MM.1S (cell line): ENCODE measurements around the gene HSPA1B.
"Not testable (repeated sequence)": the region's sequence is repeated elsewhere in the genome, so short reads cannot be mapped to it uniquely, and the experiment has no call there.

Experiments
- CTCF ChIP-seq: fragments of 300-600 bp; sonication (generic); IDR thresholded peaks from 2 replicates; pipeline ENCODE4 v1.5.1; 2016; ENCODE audit warnings: antibody characterized with exemption, low read length, mixed read lengths
- EZH2 ChIP-seq: fragments of 300-600 bp; sonication (generic); optimal IDR thresholded peaks from 2 replicates; pipeline ENCODE3; 2017; ENCODE audit warnings: low read depth, mild to moderate bottlenecking, antibody characterized with exemption, low read length, mixed read lengths
- EZH2phosphoT487 ChIP-seq: fragments of 300-600 bp; sonication (generic); IDR thresholded peaks from 2 replicates; pipeline ENCODE4 v1.6.1; 2018; ENCODE audit warnings: antibody characterized with exemption, low read length

DNA sequence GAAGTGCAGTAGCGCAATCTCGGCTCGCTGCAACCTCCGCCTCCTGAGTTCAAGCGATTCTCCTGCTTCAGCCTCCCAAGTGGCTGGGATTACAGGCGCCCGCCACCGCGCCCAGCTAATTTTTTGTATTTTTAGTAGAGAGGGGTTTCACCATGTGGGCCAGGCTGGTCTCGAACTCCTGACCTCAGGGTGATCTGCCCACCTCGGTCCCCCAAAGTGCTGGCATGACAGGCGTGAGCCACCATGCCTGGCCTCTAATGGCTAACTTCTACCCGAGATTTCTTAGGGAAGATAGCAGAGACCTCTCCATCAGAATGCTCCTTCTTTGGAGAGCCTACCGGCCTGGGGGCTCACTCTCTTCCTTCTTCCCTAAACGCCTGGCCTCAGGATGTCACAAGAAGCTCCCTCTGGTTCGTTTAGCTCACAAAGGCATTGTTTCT, 36.6 kb downstream of the HSPA1B start:
- not testable (repeated sequence) for TF ChIP-seq CTCF, EZH2, EZH2phosphoT487
